GM12874 (cell line): ENCODE data around the gene TBC1D22A.

ENCODE experiments used
- TF ChIP-seq, protein P1 (sequence below): IDR thresholded peaks from 2 replicates; pipeline ENCODE4 v1.5.1; 2011; ENCODE audit warnings: low read depth, mild to moderate bottlenecking, control low read depth, low read length, moderate library complexity; ENCODE audit not compliant: insufficient read depth

Gene TBC1D22A

DNA sequence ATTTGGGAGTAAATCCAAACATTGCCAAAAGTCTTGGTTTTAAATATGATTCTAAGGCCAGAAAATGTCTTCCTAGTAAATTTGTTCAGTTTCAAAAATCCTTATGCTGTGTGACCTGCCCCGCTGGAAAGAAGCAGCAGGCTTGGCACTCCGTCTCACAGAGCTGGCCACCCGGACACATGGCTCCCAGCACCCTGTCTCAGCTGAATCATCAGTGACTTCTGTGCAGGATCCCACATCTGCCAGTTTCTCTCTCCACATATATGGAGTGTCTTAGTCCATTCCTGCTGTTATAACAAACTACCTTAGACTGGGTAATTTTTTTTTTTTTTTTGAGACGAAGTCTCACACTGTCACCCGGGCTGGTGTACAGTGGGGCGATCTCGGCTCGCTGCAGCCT lies 356.7 kb downstream of the TBC1D22A start:
- TF ChIP-seq, protein P1, sequence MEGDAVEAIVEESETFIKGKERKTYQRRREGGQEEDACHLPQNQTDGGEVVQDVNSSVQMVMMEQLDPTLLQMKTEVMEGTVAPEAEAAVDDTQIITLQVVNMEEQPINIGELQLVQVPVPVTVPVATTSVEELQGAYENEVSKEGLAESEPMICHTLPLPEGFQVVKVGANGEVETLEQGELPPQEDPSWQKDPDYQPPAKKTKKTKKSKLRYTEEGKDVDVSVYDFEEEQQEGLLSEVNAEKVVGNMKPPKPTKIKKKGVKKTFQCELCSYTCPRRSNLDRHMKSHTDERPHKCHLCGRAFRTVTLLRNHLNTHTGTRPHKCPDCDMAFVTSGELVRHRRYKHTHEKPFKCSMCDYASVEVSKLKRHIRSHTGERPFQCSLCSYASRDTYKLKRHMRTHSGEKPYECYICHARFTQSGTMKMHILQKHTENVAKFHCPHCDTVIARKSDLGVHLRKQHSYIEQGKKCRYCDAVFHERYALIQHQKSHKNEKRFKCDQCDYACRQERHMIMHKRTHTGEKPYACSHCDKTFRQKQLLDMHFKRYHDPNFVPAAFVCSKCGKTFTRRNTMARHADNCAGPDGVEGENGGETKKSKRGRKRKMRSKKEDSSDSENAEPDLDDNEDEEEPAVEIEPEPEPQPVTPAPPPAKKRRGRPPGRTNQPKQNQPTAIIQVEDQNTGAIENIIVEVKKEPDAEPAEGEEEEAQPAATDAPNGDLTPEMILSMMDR: no peak

DNA sequence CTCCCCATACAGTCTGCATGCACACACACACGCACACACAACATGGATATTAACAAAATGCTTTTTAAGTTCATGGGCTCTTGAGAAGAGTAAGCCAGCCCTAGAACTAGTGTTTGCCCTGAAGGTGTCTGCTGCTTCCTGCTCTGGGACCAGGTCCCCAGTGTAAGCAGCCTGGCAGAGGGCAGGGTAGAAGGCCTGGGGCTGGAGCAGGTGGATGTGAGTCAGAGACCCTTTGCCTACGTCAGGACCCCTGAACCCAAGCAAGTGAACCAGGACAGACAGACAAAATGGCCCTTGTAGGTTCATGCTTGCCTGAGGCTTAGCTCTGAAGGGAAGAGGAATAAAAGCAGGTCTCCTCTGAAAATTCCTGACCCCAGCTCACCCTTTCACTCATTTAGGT lies 357.9 kb downstream of the TBC1D22A start:
- TF ChIP-seq, protein P1: no peak

DNA sequence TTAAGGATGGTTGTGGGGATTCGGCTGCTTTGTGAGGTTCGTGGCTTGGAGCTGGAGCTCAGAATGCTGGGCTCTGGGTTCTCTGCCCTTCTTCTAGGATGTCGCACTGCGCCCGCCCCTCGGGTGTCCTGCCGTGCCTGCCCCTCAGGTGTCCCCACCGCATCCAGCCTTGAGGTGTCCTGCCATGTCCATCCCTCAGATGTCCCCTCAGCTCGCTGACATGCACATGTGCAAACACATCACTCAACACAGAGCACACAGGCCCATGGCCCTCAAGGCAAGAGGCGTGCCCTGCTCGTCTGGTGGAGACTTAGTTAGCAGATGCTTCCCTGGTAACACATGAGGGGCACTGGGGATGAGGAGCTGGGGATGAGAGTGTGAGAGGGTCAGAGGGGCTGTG lies 359.3 kb downstream of the TBC1D22A start:
- TF ChIP-seq, protein P1: no peak

DNA sequence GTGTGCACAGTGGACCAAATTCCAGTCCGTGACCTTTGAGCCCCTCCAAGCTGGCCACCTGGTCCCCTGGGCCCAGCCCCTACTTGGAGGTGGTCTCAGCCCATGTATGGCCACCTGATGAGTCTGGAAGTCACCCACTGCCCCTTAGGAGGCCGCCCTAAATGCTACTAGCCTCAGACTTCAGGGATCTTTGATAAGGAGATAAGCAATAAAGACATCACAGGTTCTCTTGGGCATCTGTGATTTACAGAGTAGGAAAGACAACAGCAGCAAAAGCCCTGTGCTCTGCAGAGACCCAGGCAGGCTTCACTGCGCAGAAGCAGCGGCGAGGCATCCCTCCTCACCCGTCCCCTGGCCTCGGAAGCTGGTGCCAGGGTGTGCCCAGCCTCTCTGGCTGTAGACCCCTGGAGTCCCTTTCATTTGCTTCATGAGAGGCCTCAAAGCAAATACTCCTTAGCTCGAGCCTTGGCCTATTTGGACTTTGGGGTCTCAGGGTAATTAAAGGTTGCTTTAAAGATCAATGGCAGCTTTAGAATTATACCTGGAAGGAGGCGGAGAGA lies 360.1 kb downstream of the TBC1D22A start:
- TF ChIP-seq, protein P1: no peak

DNA sequence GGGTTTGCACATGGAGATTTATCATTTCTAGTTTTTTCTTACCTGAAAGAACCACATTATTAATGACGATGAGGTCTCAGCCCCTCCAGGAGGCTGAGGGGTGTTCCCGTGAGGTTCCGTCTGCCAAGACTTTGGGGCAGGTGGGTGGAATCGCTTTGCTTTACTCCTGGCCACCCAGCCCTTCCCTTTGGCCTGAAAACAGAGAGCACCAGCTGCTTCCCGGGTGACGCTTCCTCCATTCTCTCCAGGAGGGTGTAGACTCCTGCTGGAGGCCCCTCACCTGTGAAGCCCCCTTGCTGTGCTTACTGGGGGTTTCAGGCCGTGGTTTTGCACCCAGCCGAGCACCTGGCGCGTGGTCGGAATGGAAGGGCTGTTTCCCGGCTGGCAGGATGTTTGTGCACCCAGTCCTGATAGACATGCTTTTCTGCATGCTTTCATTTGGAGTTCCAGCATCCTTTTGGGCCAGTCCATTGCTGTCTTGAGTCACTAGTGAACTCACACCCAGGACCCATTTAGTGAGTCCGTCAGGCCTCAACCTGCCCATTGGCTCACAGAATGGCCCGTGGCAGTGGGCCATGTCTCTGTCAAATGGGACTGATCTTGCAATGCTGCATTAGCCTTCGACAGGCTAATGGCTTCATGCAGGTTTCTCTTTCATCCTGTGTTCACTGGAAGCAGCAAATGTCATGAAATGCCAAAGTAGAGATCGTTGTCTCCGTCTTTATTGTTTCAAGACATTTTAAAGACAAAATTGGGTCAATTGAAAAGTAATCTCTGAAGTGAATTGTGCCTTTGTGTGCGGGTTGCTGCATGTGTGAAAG lies 360.8 kb downstream of the TBC1D22A start:
- TF ChIP-seq, protein P1: no peak

DNA sequence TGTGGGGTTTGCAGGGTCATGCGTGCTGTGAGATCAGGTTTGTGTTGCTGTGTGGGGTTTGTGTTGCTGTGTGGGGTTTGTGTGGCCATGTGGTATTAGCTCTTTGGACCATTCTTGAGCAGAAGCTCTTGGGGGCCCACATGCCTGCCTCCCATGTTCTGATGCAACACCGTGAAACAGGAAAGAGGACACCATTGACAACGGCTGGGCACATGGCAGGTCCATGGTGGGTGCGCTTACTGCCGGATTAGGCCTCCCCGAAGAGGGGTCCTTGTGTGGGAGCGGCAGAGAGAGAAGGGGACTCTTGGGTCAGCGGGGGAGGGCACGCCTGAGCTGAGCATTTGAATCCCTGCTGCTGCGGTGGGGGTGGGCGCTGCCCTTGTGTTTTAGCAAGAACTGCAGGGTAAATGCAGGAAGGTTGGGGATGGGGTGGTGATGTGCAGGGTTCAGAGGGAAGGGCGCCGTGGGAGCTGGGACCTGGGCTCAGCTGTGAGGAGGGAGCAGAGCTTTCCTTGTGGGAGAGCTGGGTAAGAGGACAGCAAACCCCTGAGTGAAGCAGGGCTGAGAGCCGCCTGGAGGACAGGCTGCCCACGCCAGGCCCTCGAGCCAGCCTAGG lies 361.5 kb downstream of the TBC1D22A start:
- TF ChIP-seq, protein P1: no peak

DNA sequence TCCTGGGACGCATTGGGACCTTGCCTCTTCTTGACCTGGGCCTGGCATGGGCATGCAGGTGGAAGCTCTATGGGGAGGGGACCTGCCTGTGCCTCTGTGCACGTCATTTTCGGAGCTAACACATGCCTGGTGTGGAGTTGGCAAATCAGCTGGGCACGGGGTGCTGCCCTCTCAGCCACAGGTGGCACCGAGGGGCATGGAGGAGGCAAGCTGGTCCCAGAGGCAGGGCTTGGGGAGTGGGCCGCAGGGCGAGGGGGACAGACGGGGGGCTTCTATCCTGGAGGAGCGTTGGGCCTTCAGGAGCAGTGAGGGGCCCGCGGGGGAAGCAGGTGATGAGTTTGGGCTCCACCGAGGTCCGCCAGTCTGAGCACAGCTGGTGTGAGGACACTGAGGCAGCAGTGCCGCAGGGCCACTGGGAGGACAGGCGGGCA lies 362.0 kb downstream of the TBC1D22A start:
- TF ChIP-seq, protein P1: no peak
